Heart left ventricle (tissue), 13 donors: ENCODE measurements around the gene PSMF1.

Experiments used
- POLR2A ChIP-seq, 2 donors: fragments of 450-650 bp; IDR thresholded peaks; one replicate each; pipeline ENCODE4 v1.6.1; 2017; ENCODE audit warnings: antibody characterized with exemption in 2 of 2, mild to moderate bottlenecking in 2 of 2, moderate library complexity in 2 of 2
- TF ChIP-seq, protein P1 (sequence below), 12 donors: fragments of 200-600 bp; sonication (generic) in 4 of 12; IDR thresholded peaks; one replicate each; pipeline versions ENCODE4 v1.5.0 to v1.8.0; 2018 to 2022; ENCODE audit warnings: antibody characterized with exemption in 12 of 12, mild to moderate bottlenecking in 5 of 12
- donor health status: ischemic (EF 13 %, LVEDD 7.1; RV severe dilation, severe dysfunction).
- donor health status: DM: no; HTN: yes; CAD: no.
- donor health status: DM: no; HTN: no; CAD: no.
- donor health status: ischemic (EF 25% LVEDD 6.9; RV normal size, moderate dysfunction).
- donor health status: ischemic (EF 25% LVEDD 5.7; RV mildly dilated, moderate dysfunction).
- donor health status: ischemic (EF 35%, LVEDD 5.7; RV mildly dilated, moderate dysfunction).
- donor health status: nonischemic (EF 11% LVEDD 7.7; RV severe dilation, severe dysfunction).
- donor health status: DM: yes; HTN: yes; CAD: no.
- donor health status: PGD.
- donor health status: ischemic (EF 29% LVEDD 5.4; RV normal size, mild dysfunction).
- donor health status: nonischemic (EF 23%, LVEDD 6.1; RV moderate dilation, normal function).

DNA sequence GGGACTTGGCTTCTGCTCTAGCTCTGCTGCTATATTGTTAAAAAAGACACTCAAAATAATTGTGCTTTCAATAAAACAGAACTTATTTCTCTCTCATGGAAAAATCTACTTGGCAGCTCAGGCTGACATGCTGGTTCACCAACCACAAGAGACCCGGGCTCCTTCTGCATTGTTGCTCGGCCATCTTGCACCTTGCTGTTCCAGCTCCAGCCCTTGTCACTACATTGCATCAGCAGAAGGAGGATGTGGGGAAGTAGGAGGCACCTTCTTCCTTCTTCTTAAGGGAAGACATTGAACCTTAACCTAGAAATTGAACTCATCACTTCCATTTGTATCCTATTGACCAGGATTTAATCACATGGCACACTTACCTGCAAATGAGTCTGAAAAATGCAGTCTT is 78.2 kb downstream of the PSMF1 start:
- TF ChIP-seq, protein P1, sequence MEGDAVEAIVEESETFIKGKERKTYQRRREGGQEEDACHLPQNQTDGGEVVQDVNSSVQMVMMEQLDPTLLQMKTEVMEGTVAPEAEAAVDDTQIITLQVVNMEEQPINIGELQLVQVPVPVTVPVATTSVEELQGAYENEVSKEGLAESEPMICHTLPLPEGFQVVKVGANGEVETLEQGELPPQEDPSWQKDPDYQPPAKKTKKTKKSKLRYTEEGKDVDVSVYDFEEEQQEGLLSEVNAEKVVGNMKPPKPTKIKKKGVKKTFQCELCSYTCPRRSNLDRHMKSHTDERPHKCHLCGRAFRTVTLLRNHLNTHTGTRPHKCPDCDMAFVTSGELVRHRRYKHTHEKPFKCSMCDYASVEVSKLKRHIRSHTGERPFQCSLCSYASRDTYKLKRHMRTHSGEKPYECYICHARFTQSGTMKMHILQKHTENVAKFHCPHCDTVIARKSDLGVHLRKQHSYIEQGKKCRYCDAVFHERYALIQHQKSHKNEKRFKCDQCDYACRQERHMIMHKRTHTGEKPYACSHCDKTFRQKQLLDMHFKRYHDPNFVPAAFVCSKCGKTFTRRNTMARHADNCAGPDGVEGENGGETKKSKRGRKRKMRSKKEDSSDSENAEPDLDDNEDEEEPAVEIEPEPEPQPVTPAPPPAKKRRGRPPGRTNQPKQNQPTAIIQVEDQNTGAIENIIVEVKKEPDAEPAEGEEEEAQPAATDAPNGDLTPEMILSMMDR (IDR thresholded peaks at IDR 0.05) = no peak
- no peak for TF ChIP-seq POLR2A (IDR thresholded peaks at IDR 0.05)
